ENCODE data around the gene MYL7.
"Not testable (repeated sequence)": the region's sequence is repeated elsewhere in the genome, so short reads cannot be mapped to it uniquely, and the experiment has no call there.

MYL7 gene

DNA sequence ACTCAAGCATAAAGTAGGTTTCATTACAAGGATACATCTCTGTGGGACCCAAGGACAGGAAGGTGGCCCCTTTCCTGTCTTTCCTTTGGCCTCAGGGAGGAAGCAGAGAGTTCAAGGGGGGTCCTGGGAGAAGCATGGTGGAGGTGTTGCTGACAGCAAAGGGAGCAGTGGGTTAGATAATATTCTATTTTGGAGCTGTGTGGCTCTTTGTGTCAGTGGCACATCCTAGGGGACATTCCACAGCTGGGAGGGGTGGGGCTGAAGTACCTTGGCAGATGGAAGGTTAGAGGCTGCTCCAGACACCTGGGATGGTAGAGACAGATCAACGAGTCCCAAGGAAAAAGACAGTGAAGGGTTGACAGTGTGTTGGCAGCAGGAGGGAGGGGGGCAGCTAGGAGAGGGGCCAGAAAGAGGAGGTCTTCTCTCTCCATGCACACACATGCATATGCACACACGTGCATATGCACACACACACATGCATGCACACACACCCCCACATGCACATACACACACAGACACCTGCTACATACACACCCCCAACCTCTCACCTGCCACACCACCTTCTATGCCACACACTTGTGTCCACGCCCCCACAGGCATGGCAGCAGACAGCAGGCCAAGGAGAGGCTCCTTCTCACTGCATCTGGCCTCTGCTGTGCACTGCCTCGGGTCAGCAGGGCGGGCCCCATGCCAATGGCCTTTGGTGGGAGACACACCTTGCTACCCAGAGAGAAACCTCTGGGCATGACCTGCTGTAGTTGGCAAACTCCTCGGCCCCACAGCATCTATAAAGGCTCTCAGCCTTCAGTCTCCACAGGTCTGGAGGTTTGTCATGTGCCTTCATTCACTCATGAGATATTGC is 12.2 kb downstream of the MYL7 start:
- DNase-seq, result no peak

DNA sequence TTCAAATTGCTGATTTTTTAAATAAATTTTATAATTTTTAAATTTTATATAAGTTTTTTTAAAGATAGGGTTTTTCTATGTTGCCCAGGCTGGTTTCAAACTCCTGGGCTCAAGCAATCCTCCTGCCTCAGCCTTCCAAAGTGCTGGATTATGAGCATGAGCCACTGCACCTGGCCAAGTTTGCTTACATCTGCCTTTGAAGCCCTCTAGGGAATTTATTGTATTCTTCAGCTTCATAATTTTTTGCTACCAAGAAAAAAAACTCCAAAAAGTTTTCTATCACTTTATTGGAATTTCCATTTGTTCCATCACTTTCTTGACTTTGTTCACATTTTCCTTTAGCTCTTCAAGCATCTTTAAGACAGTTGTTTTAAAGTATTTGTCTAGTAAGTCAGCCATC is 14.0 kb downstream of the MYL7 start:
- no peak for DNase-seq

DNA sequence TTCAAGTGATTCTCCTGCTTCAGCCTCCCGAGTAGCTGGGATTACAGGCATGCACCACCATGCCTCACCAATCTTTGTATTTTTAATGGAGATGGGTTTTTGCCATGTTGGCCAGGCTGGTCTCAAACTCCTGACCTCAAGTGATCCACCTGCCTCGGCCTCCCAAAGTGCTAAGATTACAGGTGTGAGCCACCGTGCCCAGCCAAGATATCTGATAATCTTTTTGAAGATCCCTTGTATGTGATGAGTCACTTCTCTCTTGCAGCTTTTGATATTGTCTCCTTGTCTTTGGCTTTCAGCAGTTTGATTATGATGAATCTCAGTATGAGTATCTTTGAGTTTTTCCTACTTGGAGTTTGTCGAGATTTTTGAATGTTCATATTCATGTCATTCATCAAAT is 14.6 kb downstream of the MYL7 start:
- not testable (repeated sequence) for DNase-seq

DNA sequence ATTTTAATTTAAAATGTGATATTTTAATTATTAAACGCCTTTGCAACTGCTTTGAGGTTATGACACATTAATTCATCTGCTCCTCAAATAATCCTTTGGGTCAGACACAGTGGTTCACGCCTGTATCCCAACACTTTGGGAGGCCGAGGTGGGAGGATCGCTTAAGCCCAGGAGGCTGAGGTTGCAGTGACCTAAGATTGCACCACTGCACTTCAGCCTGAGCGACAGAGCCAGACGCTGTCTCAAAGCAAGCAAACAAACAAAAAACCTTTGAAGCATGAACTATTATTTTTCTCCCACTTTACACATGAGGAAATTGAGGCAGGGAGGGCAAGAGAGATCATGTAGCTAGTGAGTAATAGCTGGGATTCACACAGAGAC is 16.3 kb downstream of the MYL7 start:
- no peak for DNase-seq

DNA sequence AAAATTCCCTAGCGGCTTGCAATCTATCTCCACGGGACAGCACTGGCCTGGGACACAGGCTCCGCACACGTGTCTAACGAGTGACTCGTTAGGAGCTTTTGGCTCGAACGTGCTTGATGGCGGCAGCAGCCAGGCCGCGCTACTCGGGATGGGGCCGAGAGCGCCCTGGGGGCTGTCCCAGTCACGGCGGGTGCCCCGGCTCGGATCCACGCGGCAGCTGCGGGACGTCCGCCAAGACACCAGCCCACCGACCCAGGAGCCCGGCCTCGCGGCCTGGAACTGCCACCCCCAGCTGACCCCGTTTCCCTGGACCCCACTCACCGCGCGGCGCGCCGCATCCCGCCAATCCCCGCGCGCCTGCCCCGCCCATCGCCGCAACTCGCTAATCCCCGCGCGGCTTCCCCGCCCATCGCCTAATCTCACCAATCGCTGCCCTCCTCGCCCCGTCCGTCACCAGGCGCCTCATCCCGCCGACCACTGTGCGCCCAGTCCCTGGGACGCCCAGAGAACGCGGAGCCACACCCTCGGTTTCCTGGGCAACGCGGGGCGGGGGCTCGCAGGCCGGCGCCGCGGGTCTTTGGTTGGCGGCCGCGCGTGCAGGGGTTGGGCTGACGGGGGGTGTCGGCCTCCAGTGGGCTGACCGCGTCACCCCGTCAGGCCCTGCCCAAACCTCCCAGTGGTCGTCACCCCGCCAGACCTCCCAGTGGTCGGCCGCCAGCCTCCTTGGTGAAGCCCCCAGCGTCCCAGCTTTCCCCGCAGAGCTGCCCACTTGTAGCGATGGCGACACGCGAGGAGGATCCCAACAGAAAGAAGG is 17.7 kb downstream of the MYL7 start, which contains the start of gene POLD2:
Gene POLD2 (minus strand): TSS at position 359 of the 814 bp plus-strand sequence. CDS start 1,495 bp downstream, outside the sequence.
- DNase-seq, result peak; percentile 96

DNA sequence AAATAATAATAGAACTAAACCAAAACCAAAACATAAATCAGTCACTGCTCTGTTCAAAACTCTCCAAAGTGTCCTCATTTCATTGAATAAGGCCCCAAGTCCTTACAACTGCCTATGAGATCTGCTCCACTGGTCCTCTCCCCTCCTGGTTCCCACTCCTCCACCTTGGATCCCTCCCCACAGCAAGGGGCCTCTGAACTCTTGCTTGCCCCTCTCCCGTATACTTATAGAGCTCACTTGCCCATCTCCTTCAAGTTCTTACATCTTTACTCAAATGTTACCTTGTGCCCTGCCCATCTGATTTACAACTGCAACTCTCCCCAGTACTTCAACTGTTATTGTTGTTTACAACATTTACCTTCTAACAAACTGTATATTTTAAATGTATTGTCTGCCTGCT is 18.6 kb downstream of the MYL7 start:
- no peak for DNase-seq

DNA sequence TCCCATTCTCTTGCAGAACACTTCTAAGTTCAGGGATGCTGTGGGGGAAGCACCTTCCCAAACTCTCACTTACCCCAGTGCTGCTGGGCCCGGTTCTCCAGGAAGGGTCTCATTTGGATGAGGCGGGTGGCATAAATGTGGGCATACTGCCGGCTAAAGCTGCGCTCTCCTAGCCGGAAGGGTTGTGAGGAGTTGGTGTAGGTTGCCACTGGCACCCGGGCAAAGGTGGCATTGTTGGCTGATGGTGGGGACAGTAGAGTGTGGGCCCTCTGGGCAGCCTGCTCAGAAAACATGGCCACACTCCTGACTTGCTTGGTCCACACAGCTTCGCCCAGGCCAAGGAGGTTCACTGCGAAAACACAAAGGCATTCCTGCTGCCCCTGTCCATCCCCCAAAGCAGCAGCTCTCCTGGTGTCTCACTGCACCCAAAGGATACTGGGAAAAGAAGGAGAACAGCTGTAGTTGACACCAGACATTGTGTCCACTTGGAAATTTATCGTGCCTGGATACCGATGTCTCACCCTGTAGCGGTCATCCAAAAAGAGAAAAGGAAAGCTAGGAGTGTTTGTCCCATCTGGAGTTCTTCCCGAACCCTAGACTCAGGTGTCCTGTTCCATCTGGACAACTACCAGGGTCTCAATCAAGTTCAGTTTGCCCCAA is 19.2 kb downstream of the MYL7 start:
- no peak for DNase-seq

DNA sequence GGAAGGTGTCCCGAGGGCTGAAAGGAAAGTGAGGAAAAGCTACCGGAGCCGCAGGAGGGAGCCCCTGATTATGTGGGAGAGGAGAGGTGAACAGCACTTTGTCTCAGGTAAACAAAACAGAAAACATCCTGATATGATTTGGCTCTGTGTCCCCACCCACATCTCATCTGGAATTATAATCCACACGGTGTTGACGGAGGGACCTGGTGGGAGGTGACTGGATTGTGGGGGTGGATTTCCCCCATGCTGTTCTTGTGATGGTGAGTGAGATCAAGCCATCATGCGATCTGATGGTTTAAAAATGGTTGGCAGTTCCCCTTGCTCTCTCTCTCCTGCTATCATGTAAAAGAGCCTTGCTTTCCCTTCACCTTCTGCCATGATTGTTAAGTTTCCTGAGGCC is 20.7 kb downstream of the MYL7 start:
- no peak for DNase-seq

DNA sequence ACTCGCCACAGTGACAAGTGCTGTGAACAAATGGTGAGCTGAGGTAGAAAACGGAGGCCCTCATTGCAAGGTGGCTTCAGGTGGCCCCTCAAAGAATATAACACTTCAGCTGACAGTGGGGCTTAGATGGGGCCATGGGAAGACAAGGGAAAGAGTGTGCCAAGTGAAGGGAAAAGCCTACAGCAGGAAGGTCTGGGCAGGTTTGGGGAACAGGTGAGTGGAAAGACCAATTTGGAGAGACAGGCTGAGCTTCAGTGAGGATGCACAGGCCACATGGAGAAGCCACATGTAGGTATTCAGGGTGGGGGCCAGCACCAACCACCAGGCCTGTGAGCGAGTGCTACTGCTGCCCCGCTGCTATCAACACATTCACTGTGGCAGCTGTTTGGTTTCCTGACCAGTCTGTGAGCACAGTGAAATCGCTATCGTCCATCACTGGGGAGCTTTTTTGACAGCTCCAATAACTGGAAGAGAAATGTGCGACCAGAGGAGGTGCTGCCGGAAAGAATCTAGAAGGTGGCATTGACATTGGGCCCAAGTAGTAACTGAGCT is 21.2 kb downstream of the MYL7 start:
- no peak for DNase-seq

DNA sequence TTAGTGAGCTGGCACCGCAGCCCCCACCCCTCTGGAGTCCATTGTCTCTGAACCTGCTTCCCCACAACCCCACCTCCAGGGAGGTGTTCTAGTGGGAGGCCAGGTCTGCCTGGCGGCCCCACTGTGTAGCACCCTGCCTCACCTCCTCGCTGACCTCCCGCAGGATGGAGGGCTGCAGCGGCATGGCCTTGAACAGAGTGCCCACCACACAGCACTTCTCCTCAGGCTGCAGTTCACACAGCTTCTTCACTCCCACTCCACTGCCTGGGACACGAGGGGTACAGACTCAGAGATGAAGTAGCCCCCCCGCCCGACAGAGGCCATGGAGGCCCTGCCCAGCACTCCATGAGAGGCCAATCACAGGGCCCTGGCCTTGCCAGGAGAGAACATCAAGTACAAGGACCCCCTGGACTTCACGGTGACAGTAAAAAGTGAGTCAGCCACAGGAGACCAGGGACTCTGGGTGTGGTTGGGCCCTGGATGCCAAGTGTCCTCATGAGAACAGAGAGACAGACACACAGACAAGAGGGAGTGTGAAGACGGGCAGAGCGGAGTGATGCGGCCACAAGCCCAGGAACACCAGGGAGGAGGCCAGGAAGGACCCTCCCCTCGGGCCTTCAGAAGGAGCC is 23.2 kb downstream of the MYL7 start:
- DNase-seq, result no peak

DNA sequence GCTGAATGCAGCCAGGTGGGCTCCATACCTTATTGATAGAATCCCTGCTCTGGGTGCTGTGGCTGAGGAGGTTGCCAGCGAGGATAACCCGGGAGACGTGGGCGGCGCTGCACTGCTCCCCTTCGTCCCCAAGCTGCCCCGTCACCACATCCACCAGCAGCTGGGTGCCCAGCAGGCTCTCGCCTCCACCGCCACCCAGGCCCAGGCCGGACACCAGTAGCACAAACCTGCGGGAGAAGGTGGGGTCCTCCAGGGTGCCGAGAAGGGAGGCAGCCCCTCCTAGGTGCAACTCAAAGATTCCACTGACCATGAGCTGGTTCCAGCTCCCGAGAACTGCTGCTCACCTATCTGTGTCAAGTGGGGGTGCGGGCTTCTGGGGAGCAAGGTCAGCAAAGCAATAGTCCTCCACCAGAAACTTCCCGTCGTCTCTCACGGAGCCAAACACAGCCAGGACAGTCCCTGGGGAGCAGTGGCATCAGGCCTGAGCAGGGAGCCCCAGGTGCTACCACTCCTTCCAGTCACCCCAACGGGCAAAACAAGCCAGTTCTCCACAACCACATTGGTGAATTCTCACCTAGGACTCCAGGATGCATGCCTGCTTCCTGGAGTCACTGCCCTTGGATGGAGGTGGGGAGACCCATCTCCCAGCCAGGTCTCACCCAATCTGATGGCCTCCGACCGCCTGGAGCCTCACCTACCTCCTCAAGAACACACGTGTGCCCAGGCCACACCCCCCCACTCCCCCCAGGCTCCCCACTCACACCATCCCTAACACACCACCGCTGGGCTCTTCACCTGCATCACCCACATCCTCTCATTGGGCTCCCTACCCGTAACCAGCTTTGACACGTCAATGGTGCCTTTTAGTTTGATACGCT is 24.1 kb downstream of the MYL7 start:
- no peak for DNase-seq

DNA sequence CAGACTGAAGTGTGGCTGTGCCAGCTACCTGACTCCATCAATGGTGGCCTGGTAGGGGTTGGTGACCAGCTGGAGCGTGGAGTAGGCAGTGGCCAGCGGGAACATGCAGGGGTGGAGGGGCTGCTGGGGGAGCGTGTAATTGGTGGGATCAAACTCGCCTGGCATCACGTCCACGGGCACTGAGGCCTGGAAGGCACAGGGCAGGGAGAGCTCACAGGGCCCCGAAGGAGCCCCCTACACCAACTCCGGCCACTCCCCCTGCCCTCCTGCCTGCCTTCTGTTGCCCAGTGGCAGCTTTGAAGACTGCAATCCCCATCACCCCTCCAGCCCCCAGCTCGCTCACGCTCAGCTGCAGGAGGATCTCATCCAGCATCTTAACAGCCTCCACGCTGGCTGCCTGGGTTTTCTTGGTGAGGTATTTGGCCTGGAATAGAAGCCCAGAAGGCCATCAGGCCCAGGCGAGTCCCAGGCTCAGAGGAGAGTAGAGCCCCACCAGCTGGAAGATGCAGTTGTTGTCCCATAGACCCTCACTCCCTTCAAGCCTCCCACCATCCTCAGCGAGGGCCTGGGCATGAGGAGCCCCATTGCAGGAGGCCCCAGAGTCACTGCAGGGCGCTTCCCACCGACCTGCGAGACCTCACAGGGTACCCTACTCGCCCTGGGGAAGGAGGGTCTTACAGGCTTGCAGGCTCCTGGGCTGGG is 24.9 kb downstream of the MYL7 start:
- no peak for DNase-seq

DNA sequence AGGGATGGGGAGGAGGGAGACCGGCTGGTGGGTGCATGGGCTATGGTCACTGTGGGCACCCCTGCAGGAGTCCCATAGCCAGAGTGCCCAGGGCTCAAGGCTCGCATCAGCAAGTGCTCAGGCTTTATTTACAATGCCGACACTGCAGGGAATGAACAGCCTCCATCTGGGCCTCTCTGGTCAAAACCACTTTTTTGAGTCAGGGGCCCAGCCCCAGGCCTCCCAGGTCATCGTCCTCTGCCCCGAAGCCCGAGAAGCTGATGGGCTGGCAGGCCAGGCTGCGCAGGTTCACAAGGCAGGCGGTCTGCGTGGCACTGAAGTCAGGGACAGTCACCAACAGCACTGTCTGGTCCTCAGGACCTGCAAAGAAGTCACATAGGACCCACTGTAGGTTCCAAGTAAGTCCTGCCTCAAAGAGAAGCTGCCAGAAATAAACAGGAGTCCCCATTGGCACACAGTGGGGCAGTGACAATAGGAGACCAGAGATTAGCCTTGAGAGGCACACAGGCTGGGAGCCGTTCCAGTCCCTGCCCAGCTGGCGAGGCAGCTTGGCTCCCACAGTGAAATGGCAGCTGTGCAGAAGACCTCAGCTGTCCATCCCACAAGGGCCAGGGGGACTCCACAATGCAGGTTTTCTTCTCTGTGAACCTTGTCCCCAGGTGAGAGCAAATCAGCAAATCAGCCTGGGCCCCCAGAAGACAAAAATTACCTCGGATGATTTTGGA is 26.4 kb downstream of the MYL7 start:
- no peak for DNase-seq

DNA sequence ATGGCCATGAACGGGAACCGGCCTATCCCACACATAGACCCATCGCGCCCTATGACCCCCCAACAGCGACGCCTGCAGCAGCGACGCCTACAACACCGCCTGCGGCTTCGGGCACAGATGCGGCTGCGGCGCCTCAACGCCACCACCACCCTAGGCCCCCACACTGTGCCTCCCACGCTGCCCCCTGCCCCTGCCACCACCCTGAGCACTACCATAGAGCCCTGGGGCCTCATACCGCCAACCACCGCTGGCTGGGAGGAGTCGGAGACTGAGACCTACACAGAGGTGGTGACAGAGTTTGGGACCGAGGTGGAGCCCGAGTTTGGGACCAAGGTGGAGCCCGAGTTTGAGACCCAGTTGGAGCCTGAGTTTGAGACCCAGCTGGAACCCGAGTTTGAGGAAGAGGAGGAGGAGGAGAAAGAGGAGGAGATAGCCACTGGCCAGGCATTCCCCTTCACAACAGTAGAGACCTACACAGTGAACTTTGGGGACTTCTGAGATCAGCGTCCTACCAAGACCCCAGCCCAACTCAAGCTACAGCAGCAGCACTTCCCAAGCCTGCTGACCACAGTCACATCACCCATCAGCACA is 27.3 kb downstream of the MYL7 start:
- no peak for DNase-seq

DNA sequence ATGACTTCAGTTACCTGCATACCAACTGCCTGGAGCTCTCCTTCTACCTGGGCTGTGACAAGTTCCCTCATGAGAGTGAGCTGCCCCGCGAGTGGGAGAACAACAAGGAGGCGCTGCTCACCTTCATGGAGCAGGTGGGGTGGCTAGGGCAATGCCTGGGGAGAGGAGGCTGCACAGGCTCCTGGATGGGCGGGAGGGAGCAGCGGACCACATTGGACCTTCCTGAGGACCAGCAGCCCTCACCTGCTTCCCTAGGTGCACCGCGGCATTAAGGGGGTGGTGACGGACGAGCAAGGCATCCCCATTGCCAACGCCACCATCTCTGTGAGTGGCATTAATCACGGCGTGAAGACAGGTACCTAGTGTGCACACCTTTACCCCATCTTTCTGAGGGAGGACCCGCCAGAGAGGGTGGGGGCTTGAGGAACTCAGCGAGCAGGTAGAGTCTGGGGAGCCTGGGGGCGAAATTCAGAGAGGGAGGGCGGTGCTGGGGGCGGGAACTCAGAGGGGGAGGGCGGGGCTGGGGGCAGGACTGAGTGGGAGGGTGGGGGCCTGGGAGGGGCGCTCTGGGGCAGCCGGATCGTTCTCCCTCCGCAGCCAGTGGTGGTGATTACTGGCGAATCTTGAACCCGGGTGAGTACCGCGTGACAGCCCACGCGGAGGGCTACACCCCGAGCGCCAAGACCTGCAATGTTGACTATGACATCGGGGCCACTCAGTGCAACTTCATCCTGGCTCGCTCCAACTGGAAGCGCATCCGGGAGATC is 28.0 kb downstream of the MYL7 start:
- DNase-seq, result no peak

DNA sequence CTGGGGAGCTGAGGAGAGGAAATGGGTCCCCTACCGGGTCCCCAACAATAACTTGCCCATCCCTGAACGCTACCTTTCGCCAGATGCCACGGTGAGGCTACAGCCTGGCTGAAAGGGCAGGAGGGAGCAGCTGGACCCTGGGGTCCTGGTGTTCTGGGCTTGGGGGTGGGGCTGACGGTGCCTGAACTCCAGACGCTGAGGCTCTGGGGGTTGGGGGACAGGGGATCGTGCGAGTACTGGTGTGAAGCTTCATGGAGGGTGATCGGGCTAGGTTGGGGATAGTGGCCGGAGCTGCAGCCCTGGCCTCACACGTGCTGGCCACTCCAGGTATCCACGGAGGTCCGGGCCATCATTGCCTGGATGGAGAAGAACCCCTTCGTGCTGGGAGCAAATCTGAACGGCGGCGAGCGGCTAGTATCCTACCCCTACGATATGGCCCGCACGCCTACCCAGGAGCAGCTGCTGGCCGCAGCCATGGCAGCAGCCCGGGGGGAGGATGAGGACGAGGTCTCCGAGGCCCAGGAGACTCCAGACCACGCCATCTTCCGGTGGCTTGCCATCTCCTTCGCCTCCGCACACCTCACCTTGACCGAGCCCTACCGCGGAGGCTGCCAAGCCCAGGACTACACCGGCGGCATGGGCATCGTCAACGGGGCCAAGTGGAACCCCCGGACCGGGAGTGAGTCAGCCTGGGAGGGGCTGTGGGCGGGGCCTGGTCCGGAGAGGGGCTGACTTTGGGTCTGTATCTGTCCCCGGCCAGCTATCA is 28.7 kb downstream of the MYL7 start:
- DNase-seq, result no peak

DNA sequence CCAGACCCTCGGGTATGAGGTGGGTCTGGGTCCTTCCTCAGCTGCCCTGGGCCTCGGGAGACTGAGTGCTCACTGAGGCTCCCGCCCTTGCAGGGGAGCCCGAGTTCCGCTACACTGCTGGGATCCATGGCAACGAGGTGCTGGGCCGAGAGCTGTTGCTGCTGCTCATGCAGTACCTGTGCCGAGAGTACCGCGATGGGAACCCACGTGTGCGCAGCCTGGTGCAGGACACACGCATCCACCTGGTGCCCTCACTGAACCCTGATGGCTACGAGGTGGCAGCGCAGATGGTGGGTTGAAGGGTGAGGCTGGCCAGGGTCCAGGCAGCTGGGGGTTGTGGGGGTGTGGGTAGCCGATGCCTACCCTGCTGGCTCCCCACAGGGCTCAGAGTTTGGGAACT is 29.4 kb downstream of the MYL7 start:
- DNase-seq, result no peak
